COLO829 (cell line): ENCODE results near the gene C2CD3.

Experiments used
- DNase-seq: peaks from one replicate; pipeline ENCODE4 v3.0.0; 2012; ENCODE audit warnings: low spot score

The C2CD3 gene

DNA sequence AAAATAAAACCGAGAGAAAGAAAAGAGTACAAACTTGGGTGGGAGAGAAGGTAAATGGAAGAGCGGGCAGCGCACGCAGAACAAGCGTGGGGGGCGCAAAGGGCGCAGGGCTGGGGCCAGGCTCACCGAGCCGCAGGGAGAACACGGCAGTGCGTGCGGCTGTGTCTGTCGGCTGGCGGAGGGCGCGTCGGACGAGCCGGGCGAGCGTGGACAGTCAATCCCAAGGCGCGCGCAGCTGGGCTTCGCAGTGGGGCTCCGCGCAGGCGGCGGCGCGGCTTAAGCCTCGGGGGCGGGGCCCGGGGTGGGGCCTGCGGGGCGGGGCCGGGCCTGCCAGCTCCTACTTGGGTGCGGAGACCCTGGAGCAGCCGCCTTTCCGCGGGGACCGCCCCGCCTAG lies 188.2 kb downstream of the C2CD3 start, which contains the start of gene UCP2:
Gene UCP2 (minus strand): TSS at position 249 of the 395 bp plus-strand sequence. CDS start 4,465 bp downstream, outside the sequence.
- peak; percentile 40 for DNase-seq

DNA sequence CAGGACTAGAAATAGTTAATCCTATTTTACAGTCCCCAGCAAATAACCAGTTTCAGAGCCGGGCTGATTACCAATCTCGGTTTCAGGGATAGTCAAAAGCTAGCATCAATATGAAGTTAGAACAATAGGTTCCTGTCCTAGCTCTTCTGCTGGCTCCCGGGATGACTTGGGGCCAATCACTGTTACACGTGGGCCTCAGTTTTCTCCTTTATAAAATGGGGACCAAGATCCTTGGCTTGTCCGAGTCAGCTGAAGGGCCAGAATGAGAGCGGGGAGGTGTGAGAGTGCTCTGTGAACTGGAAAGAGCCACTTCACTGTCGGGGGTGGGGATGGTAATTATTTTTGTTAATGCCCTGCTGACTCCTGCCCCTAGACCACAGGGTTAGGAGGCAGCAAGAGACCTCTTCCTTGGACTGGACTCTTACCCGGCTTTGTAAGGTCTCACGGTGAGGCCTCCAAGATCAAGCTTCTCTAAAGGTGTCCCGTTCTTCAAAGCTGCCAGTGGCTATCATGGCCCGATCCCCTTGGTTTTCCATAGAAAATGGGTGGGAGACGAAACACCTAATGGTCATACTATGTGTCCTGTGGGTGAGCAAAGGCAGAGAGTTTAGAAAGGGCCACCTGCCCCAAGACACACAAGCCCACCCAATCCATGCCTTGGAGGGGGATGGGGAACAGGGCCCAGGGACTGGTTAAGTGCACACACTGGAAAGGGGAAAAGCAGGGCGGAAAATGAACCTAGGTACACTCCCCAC lies 189.6 kb downstream of the C2CD3 start:
- DNase-seq: no peak

DNA sequence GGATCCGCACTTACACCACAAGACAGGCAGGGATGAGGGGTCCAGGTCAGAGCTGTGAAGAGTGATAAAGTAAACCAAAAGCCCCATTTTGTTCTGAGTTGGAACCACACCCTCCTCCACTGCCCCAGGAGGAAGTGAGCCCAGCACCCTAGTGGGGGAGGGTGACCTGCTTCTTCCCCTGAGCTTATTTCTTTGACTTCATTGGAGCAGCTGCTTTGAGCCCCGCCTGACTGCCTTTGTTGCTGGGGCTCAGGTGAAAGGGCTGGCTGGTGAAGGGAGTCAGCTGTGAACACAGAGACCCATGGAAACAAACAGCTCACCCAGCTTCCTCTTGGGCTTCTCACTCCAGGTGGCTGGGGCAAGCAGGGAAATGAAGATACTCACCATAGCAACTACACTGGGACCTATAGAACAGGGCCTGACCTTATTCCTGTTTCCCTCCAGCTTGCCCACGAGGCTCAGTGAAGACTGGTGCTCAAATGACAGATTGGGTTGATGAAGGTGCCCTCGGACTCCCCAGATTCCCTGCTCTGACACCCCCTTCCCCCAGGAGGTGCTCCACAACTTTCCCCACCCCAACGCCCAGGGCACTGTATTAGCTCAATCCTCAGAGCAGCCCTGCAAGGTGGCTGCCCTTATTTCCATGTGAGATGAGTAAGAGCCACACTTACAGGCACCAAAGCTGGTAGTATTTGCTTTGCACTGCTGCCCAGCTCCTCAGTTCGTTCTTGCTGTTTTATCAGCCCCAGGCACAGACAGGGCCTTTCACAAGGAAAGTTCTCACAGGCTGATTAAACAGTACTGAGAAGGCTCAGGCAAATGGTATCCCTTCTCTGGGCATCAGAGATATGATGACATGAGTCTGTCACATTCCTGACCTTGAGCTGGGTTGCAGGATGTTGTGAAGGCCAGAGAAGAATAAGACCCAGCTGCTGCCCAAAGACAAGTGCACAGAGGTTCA lies 190.5 kb downstream of the C2CD3 start:
- no peak for DNase-seq

DNA sequence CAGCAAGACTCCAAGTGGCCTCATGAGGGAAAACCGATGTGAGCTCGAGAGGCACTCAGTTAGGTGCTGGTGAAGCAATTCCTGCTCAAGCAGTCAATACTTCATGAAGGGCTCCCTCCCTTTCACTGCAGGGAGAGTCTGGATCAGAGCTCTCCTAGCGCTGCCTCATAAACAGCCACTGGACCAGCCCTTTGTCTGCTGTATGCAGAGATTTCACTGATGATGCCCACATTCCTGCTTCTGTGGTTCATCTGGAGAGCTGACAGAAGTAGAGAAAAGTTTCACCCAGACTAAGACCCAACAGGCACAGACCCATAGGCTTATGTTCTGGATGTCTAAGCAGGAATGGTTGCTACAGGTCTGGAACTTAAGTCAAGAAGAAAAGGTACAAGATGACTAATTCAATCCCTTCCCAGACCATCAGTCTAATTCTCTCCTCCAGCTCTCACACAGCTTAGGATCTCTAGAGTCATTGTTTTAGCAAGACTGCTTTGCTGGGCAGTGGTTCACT lies 192.2 kb downstream of the C2CD3 start:
- no peak for DNase-seq

DNA sequence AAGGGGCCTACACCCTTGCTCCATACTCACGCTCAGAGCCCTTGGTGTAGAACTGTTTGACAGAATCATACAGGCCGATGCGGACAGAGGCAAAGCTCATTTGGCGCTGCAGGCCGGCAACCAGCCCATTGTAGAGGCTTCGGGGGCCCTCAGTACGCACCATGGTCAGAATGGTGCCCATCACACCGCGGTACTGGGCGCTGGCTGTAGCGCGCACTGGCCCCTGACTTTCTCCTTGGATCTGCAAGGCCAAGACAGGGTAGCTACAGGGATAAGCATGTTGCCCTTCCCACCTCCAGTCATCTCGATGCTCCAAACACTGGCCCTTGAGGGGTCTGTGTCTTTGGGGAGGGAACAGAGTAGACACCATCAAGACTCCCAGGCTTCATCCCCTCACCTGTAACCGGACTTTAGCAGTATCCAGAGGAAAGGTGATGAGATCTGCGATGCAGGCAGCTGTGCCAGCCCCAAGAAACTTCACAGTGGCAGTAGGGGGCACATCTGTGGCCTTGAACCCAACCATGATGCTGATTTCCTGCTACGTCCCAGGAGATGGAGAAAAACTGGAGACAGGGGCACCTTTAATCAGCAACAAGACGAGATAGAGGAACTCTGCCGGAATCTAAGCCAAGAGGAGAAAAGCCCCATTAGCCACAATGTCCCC lies 192.8 kb downstream of the C2CD3 start:
- DNase-seq: no peak

DNA sequence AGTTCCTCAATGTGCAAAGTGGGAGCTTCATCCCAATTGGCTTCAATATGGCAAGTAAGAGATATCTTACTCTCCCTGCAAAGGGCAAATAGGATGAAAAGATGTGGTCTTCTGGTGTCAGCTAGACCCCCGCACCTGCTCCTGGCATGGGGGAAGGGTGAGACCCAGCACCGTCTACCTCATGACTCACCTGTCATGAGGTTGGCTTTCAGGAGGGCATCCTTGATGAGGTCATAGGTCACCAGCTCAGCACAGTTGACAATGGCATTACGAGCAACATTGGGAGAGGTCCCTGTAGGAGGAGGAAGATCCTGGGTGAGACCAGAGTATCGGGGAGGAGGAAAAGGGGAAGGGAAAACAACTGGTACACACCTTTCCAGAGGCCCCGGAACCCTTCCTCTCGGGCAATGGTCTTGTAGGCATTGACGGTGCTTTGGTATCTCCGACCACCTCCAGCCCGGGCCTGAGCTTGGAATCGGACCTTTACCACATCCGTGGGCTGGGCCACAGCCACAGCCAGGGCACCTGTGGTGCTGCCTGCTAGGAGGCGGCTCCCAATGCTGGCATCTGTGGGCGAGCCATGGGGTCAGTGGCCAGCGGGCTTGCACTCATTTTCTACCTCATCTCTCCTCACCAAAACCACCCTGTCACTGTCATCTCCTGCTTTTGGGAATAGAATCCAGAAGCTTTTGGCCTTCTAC lies 194.2 kb downstream of the C2CD3 start:
- DNase-seq: no peak

DNA sequence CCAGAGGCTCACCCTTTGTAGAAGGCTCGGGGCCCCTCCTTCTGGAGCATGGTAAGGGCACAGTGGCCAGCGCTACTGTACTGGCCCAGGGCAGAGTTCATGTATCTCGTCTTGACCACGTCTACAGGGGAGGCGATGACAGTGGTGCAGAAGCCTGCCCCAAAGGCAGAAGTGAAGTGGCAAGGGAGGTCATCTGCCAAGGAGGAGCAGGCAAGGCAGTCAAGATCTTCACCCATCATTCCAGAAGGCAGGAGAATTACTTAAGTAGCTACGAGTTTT lies 195.4 kb downstream of the C2CD3 start:
- no peak for DNase-seq

DNA sequence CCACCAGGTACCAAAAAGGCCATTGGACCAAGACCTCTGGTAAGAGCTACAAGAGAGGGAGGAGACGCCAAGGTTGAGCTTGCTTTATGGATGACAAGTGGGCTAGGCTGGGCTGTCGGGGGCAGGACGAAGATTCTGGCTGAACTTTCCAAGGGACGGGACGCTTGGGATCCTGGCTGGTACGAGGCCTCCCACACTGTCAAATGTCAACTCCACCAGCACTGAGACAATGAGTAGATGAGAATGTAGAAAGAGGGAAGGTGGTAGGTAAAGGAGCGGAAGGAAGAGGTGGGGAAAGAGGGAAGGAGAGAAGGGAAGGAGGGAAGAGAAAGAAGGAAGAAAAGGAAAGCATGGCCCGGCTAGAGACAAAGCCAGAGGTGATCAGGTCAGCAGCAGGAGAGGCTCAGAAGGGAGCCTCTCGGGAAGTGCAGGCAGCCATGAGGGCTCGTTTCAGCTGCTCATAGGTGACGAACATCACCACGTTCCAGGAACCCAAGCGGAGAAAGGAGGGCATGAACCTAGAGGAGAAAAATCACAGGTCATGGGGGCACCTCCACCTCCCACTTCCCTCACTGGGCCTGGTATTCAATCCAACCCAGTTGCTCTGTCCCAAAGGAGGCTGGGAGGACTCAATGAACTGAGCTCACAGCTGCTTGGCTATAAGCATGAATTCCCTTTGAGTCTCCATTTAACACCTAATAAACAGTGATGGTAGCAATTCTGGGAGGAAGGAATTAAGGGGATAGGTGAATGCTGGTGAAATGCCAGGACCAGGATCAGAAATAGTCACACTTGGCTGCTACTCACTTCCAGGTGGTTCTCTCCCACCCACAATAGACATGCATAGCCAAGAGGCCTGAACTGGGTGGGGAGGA lies 196.0 kb downstream of the C2CD3 start:
- DNase-seq: no peak

DNA sequence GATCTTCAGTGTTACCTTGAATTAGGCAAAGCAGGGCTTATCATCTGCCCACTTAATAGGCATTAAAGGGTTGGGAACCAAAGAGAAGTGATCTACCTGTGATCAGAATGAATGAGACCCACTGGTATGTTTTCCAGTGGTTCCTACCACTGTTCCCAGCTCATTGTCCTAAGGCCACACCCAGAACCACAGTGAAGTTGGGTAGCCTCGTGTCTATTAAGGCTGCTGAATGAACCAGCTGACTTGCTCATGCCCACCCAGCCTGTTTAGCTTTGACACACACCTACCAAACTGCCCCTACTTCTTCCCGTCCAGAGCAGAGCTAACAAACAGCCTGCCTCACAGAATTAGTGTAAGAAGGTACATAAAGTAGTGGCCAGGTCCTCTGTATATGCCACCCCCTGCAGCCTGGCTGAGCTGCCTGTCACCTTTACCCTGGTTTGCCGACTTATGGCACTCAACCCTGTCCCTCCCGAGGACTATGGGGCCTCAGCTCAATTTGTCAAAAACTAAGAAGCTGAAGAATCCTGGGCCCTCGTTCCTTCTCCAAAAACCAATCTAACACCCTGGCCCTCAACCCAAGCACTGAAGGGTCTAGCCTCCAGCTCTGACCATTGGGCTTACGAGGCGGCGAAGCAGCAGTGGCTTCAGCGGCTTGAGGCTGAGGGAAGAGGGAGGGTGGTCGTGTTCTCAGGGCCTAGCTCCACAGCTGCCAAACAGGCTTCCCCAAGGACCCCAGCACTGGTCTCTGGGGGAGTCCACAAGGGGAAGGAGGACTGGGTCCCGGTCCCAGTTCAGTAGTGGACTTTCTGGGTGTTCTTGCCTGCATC lies 198.0 kb downstream of the C2CD3 start:
- DNase-seq: no peak

DNA sequence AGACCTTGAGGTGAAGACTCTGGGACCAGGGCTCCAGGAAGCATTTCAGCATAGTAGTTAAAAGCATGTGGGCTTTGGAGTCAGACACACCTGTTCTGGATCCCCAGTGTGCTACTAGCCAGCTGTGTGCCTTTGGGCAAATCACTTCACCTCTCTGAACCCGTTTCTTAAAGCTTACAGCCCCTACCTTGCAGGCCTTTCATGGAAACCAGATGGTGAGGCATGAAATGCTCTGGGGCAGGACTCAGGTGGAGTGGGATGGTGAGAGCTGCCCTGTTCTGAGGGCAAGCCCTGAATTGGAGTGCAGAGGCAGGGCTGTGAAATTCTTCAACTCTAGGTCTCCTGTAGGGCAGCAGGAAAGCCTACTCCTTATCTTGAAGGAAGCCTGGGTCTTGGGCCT lies 198.6 kb downstream of the C2CD3 start:
- DNase-seq: no peak

DNA sequence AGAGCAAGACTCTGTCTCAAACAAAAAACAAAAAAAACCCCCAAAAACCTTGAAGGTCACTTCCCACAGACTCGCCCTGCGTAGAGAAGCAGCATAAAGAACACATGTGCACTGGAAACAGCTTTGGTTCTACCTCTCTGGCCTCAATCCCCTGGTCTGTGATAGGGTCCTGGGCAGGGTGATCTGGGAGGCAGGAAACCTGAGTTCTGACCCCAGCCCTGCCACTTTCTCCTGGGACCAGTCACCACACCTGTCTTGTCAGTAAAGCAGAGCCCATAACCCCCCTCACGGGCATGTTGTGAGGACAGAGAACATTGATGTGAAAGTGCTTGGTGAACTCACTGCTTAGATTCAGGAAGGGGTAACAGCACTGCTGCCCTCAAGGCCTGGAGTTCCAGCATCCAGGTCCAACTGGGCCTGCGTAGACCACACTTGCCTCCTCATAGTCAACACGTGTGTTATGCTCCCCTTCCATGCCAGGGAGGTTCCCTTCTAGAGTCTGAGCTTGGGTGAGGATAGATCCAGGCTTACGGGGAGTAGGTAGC lies 199.6 kb downstream of the C2CD3 start:
- DNase-seq: no peak

DNA sequence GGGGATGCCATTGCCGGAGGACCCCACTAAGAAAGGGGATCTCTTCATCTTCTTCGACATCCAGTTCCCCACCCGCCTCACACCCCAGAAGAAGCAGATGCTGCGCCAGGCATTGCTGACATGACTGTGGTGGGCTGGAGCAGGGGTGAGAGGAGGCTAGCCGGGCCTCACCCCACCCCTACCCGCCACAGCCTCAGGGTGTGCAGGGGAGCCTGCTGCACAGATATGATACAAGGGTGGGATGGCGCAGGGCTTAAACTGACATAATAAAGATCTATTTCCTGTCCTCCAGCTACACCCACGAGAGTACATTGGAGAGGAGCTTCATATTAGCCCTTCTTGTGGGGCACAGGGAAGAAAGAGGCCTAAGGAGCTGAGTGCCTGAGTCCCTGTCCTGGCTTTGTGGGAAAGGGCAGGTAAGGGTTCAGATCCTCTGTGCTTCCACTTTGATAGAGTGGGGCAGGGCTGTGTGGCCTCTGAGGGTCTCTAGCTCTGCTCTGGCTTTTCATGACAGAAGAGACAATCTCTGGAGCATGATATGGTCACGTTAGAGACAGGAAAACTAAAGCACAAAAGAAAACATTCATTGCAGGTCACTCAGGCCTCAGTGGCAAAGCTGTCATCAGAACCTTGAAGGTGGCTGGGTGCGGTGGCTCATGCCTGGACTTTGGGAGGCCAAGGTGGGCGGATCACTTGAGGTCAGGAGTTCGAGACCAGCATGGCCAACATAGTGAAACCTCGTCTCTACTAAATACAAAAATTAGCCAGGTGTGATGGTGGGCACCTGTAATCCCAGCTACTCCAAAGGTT lies 200.6 kb downstream of the C2CD3 start:
- DNase-seq: no peak

DNA sequence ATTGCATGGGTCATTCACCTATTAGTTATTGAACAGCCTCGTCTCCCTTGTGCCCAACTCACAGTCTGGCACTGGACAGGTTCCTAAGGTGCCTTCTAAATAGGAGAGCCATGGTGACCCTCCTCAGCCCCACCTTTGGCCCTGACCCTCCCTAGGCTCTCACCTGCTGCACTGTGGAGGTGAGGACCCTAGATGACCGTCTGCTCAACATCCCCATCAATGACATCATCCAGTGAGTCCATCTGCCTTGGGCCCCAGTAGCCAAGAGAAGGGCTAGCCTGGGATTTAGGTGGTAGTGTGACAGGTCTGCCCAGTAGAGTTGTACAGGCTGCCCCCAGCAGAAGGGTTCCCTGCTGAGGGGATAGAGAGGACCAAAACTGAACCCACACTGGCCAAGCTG lies 201.7 kb downstream of the C2CD3 start:
- no peak for DNase-seq

DNA sequence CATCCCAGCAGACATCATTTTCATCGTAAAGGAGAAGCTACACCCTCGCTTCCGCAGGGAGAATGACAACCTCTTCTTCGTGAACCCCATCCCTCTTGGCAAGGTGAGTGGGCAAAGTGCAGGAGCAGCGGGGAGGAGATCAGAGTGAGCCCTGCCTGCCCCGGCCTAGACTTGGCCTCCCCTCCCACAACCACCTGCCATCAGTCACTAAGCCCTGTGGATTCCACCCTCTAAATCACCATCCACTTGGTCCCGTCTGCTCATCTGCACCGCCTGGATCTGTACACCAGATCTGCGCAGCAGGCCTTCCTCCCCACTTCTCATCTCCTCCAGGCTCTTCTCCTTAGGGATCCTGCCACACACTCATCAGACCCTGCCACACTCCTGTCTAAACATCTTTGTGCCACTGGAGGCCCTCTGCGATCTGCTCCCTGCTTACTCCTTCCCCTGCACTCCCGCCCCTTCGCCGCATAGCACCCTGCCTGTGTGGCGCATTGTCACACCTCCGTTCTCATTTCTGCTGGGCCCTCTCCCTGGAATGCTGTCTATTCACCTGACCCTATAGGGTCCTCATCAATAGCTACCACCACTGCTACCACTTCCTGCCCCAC lies 202.3 kb downstream of the C2CD3 start:
- no peak for DNase-seq

DNA sequence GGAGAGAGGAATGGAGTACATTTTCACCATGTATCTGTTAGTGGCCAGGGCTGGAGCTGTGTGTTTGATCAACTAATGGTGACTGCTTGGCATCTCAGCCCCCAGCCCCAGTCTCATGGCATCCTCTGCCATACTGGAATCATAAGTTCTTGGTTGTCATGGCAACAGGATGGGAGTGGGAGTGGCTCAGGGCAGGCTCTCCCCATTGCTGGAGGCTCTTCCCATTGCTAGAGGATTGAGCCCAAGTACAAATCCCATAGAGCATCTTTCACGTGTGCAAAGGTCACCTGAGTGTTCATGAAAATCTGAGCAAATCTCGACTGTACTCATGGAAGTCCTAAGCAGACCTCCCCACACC lies 205.1 kb downstream of the C2CD3 start:
- DNase-seq: no peak

DNA sequence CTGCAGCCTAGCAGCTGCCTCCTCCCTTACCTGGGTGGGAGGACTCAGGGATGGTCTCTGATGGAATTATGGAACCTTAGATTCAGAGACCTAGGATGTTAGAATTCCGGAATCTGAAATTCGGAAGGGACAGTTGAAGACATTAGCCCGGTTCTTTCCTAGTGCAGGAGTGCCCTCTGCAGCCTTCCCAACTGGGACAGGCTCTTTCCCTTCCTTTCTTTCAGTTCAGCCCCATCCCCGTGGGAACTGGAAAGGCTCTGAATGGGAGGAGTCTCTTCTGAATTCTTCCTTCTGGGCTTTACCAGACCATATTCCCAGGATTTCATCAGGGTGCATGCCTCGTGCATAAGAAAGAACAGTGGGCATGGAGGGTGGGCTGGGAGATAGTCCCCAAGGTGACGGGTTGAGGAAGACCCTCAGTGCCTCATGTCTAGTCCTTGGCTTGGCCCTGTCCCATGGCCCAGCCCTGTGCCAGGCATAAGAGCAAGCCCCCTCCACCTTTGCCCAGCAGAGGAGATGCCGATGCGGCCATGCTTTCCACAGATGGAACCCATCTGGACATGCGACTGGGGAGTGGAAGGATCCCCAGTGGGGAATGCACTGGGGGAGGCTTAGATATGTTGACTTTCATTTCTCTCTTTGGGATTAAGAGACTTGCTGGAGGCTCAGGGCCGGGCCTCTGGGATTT lies 205.6 kb downstream of the C2CD3 start:
- peak; percentile 36 for DNase-seq

DNA sequence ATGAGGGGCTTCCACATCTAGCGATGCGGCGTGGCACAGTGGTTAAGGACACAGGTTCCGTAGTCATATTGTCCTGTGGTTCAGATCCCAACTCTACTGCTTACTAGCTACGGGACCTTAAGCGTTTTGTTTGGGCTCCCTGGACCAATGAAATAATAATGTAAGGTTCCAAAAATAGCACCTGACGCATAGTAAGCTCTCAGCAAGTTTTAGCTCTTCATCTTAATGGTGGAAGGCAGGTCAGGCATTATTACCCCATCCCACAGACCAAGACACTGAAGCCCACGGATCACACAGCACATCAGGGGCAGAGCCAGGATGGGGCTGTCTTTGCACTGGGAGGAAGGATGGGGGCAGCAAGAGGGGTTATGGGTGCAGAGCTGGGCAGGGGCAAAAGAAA lies 206.9 kb downstream of the C2CD3 start:
- no peak for DNase-seq
